Panc1 (cell line): ENCODE data around the gene RBFA. TPM values are rescaled to one million over a fixed set of nuclear protein-coding genes. Genes with fewer than 3 reads are reported as not detected.

Experiments used
- ATAC-seq: fragments of 200-7000 bp; cut with Tn5 transposase; 2 replicates; pipeline ENCODE4 v1.9.1; 2020; ENCODE audit warnings: mild to moderate bottlenecking, moderate library complexity
- BruUV-seq: library from RNA; stranded (reverse); fragments of 400-500 nt; replicated peaks from 2 replicates; lab custom pipeline; 2021; lab: Mats Ljungman, UMichigan
- CTCF ChIA-PET: fragments of 300-600 bp; sonication (Branson Sonifier 250); formaldehyde crosslinking; loops from one replicate; lab custom pipeline; 2022; ENCODE audit warnings: antibody characterized with exemption; lab: Charles Lee
- POLR2A ChIA-PET: fragments of 300-600 bp; sonication (Branson Sonifier 250); formaldehyde crosslinking; loops from one replicate; lab custom pipeline; 2022; ENCODE audit warnings: antibody characterized with exemption; lab: Charles Lee
- DNase-seq: peaks from one replicate; pipeline ENCODE4 v3.0.0-alpha.2; 2010; ENCODE audit warnings: low read depth, low spot score
- H3K27ac ChIP-seq: 2 replicates; pipeline ENCODE4 v1.5.1; 2011; ENCODE audit warnings: mild to moderate bottlenecking, low read length, inconsistent platforms
- H3K27me3 ChIP-seq: fragments of 200-500 bp; sonication (Bioruptor generic); 2 replicates; pipeline ENCODE4 v1.6.0; 2014; ENCODE audit warnings: low read length, inconsistent platforms; ENCODE audit not compliant: control insufficient read depth, insufficient read depth
- H3K36me3 ChIP-seq: fragments of 200-500 bp; sonication (Bioruptor generic); 2 replicates; pipeline ENCODE4 v1.5.1; 2014; ENCODE audit warnings: inconsistent platforms, mild to moderate bottlenecking, low read length, moderate library complexity; ENCODE audit not compliant: control insufficient read depth, insufficient read depth
- H3K4me1 ChIP-seq: 2 replicates; pipeline ENCODE4 v1.5.1; 2011; ENCODE audit warnings: inconsistent platforms, mild to moderate bottlenecking, low read length, moderate library complexity; ENCODE audit not compliant: control insufficient read depth, insufficient read depth
- H3K4me3 ChIP-seq, 2 experiments: 2 replicates each; pipeline ENCODE4 v1.5.1; 2011 to 2012; ENCODE audit warnings: low read depth in 2 of 2, low read length in 2 of 2, mild to moderate bottlenecking in 2 of 2, inconsistent platforms in 1 of 2, moderate library complexity in 1 of 2
- H3K9me3 ChIP-seq: fragments of 200-500 bp; sonication (Bioruptor generic); 2 replicates; pipeline ENCODE4 v1.5.1; 2014; ENCODE audit warnings: low read depth, mild to moderate bottlenecking, inconsistent platforms, low read length, moderate library complexity; ENCODE audit not compliant: control insufficient read depth, insufficient read depth
- POLR2AphosphoS5 ChIP-seq: IDR thresholded peaks from 2 replicates; pipeline ENCODE4 v1.6.1; 2012; ENCODE audit warnings: mild to moderate bottlenecking, low read depth, low read length, moderate library complexity
- SIN3A ChIP-seq: IDR thresholded peaks from 2 replicates; pipeline ENCODE4 v1.6.1; 2012; ENCODE audit warnings: low read depth, mild to moderate bottlenecking, low read length, moderate library complexity, borderline replicate concordance; ENCODE audit not compliant: insufficient read depth
- TCF7L2 ChIP-seq: IDR thresholded peaks from 2 replicates; pipeline ENCODE4 v1.6.1; 2011; ENCODE audit warnings: mild to moderate bottlenecking, low read depth, low read length, inconsistent platforms
- in situ Hi-C: cut with HindIII; loops from 2 replicates; pipeline ENCODE4 v1.10.0; 2016; ENCODE audit warnings: low sequenced_read_pairs, low pct_unique_long_range_greater_than_20kb
- intact Hi-C: fragments of 100-400 bp; cut with micrococcal nuclease; formaldehyde crosslinking; loops from one replicate; pipeline ENCODE4 v1.10.0; 2022; ENCODE audit not compliant: unreplicated experiment
- total RNA-seq: library from RNA; stranded (reverse); gene quantifications from one replicate; pipeline ENCODE4 v1.2.1, GENCODE V29; 2021; ENCODE audit not compliant: unreplicated experiment
- TF ChIP-seq, protein P1 (sequence below): fragments of 450-650 bp; IDR thresholded peaks from 2 replicates; pipeline ENCODE4 v1.5.1; 2017; ENCODE audit warnings: mild to moderate bottlenecking
- TF ChIP-seq, protein P2 (sequence below), 2 experiments: IDR thresholded peaks; 2 replicates each; pipeline ENCODE4 v1.6.1; 2011 to 2012; ENCODE audit warnings: low read depth in 2 of 2, control low read depth in 1 of 2, low read length in 1 of 2, mild to moderate bottlenecking in 1 of 2, moderate library complexity in 1 of 2; ENCODE audit not compliant: insufficient read depth in 1 of 2

Gene RBFA
- total RNA-seq, 1 experiment from 2014 or later, result 83.1 TPM

DNA sequence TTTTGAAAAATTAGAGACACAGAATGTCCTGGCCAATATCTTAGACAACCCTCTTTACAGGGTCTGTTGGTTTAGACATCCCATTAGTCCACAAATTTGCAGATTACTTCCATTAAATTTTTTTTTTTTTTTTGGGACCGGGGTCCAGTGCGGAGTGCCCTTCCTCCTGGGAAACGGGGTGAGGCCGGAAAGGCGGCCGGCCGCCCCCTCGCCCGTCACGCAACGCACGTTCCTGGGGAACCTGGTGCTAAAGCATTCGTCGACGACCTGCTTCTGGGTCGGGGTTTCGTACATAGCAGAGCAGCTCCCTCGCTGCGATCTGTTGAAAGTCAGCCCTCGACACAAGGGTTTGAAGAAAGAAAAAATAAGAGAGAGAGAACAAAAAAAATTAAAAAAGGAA lies 21.5 kb upstream of the RBFA start:
- TF ChIP-seq POLR2AphosphoS5 (no peak), SIN3A (no peak), TCF7L2 (no peak)
- TF ChIP-seq, protein P1, sequence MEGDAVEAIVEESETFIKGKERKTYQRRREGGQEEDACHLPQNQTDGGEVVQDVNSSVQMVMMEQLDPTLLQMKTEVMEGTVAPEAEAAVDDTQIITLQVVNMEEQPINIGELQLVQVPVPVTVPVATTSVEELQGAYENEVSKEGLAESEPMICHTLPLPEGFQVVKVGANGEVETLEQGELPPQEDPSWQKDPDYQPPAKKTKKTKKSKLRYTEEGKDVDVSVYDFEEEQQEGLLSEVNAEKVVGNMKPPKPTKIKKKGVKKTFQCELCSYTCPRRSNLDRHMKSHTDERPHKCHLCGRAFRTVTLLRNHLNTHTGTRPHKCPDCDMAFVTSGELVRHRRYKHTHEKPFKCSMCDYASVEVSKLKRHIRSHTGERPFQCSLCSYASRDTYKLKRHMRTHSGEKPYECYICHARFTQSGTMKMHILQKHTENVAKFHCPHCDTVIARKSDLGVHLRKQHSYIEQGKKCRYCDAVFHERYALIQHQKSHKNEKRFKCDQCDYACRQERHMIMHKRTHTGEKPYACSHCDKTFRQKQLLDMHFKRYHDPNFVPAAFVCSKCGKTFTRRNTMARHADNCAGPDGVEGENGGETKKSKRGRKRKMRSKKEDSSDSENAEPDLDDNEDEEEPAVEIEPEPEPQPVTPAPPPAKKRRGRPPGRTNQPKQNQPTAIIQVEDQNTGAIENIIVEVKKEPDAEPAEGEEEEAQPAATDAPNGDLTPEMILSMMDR, result no peak
- TF ChIP-seq, protein P2, sequence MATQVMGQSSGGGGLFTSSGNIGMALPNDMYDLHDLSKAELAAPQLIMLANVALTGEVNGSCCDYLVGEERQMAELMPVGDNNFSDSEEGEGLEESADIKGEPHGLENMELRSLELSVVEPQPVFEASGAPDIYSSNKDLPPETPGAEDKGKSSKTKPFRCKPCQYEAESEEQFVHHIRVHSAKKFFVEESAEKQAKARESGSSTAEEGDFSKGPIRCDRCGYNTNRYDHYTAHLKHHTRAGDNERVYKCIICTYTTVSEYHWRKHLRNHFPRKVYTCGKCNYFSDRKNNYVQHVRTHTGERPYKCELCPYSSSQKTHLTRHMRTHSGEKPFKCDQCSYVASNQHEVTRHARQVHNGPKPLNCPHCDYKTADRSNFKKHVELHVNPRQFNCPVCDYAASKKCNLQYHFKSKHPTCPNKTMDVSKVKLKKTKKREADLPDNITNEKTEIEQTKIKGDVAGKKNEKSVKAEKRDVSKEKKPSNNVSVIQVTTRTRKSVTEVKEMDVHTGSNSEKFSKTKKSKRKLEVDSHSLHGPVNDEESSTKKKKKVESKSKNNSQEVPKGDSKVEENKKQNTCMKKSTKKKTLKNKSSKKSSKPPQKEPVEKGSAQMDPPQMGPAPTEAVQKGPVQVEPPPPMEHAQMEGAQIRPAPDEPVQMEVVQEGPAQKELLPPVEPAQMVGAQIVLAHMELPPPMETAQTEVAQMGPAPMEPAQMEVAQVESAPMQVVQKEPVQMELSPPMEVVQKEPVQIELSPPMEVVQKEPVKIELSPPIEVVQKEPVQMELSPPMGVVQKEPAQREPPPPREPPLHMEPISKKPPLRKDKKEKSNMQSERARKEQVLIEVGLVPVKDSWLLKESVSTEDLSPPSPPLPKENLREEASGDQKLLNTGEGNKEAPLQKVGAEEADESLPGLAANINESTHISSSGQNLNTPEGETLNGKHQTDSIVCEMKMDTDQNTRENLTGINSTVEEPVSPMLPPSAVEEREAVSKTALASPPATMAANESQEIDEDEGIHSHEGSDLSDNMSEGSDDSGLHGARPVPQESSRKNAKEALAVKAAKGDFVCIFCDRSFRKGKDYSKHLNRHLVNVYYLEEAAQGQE (IDR thresholded peaks at IDR 0.05; ENCODE audit: insufficient read depth in 1 of 2, low read depth in 2 of 2, low read length in 1 of 2), result no peak
- DNase-seq, result no peak
- Histone ChIP-seq H3K4me1 (peaks cover 6% of the 10 kb centered on the region; the same call in 1 of the 2 replicates), H3K9me3 (no peaks in the 10 kb centered on the region), H3K27ac (no peak overlapping the region), H3K27me3 (no peaks in the 10 kb centered on the region), H3K4me3 (no peak overlapping the region), H3K36me3 (no peaks in the 10 kb centered on the region)
- ChIA-PET POLR2A (no interaction called here), CTCF (no interaction called here)
- in situ Hi-C loops (no loop called here), intact Hi-C loops (no loop called here)
- BruUV-seq, result no TSS peak
- ATAC-seq, result no peak

DNA sequence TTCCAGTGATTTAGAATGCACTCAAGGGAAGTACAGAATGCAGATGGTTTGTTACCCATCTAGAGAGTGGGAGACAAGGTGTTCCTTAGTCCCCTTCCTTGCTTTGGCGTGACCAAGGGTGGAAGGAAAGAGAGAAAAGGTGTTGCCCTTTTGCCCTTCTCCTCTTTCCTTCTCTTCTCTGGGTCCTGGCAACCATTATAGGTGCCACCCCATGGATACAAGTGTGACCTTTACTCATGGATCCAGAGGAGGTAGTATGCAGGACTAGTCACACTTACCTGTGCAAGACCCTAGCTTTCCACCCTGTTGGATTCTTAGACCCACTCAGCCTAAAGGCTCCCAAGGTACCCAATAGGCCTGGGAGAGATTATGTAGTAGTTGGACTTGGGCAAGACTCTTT lies 11.6 kb upstream of the RBFA start:
- ChIA-PET CTCF (no interaction called here), POLR2A (no interaction called here)
- intact Hi-C loops (no loop called here), in situ Hi-C loops (no loop called here)
- Histone ChIP-seq H3K36me3 (no peaks in the 10 kb centered on the region), H3K27ac (no peak overlapping the region), H3K4me3 (no peak overlapping the region), H3K27me3 (no peaks in the 10 kb centered on the region), H3K9me3 (peaks cover 41% of the 10 kb centered on the region), H3K4me1 (no peaks in the 10 kb centered on the region)
- no TSS peak for BruUV-seq
- ATAC-seq (no peak), DNase-seq (no peak)
- TF ChIP-seq TCF7L2 (no peak), SIN3A (no peak), POLR2AphosphoS5 (no peak)
- TF ChIP-seq, protein P1, result no peak
- TF ChIP-seq, protein P2 (IDR thresholded peaks at IDR 0.05; ENCODE audit: insufficient read depth in 1 of 2, low read depth in 2 of 2, low read length in 1 of 2), result no peak
